Pons (tissue), 1 donor: ENCODE results near the gene DIDO1.
A peak's percentile ranks its signal among the peaks of the same experiment; 100 is the strongest.

Source experiments
- DNase-seq: peaks from one replicate; pipeline ENCODE4 v3.0.0-alpha.2; 2016; ENCODE audit warnings: low spot score

Gene DIDO1

DNA sequence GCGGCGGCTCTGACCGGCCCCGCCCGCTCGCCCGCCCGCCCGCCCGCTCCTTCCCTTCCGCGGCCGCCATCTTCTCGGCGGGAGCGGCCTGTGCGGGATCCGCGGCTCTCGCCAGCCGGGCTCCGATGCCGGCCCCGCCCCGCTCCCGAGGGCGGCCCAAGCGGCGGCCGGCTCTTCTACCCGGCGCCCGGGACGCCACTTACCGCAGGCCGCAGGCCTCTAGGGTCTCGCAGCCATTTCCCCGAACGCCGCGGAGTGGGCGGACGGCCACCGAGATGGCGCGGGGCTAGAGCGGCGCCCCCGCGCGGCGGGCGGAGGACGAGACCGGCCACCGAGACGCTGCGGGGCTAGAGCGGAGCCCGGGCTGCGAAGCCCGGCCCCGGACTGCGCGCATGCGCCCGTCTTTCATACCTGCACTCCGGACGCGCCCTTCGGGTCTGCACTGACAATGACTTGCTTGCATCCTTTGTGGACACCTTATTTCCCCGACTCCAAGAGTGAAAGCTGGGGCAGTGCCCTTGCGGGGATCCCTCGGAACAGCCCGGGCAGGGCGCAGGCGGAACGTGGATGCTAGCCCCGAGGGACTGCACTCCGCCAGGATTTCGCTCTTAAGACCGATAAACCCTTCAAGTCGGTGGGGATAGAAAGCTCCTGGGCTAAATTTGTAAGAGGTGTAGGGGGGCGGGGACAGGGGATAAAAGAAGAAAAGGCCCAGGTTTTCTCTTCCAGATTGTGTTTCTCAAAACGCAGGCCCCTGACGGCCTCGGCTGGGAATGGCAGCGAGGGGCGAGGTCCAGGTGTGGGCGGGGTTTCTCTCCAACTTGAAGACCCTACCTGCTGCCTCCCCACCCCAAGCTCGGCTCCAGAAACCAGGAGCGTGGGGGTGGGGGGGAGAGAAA is at the start of gene DIDO1:
DIDO1 (minus strand) TSS at position 277 of the 899 bp plus-strand sequence.
- DNase-seq: peak; percentile 80

DNA sequence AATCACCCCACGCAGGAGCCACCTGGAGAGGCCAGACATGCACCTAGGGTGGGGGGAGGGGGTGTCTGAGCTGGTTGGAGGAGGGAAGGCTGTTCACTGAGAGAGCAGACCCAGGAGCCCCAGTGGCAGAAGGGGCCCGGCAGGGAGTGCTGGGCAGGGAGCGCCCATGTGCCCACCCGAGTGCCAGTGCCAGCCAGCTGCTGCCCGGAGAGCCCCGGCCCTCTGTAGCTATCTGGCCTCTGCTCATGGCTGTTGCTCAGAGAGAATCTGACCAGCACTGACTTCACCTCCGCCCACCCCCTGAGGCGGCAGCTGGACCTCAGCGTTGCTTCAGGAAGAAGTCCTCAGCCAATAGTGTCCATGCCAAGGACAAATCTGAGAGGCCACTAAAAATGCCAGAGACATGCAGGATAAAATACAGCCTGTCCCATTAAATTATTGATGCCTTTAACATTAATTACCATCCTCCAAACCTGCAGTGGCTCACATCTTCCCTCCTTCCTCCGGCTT is 49.0 kb upstream of the DIDO1 start:
- no peak for DNase-seq

GRCh38 chr20:62972845-62973745 is 46.8 kb upstream of the DIDO1 start:
- DNase-seq: no peak

- DNase-seq: peak; percentile 55
Measured at GRCh38 chr20:62971950-62972844, 45.9 kb upstream of the DIDO1 start.

DNA sequence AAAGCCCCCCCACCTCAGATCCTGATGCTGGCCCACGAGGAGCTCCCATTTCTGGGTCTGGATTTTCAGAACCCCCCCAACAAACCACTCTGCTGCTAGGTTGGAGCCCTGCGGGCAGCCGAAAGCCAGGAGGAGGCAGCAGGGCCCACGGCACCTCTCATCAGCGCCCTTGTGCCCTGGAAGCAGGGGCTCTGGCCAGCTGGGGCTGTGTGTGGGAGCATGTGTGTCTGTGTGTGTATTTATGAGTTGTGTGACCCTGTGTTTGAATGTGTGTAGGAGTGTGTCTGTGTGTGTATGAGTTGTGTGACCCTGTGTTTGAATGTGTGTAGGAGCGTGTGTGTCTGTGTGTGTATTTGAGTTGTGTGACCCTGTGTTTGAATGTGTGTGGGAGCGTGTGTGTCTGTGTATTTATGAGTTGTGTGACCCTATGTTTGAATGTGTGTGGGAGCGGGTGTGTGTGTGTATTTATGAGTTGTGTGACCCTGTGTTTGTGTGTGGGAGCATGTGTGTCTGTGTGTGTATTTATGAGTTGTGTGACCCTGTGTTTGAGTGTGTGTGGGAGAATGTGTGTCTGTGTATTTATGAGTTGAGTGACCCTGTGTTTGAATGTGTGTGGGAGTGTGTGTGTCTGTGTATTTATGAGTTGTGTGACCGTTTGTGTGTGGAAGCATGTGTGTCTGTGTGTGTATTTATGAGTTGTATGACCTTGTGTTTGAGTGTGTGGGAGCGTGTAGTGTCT is 45.1 kb upstream of the DIDO1 start:
- no peak for DNase-seq

- DNase-seq: no peak
Measured at GRCh38 chr20:62970307-62971210, 44.3 kb upstream of the DIDO1 start.

DNA sequence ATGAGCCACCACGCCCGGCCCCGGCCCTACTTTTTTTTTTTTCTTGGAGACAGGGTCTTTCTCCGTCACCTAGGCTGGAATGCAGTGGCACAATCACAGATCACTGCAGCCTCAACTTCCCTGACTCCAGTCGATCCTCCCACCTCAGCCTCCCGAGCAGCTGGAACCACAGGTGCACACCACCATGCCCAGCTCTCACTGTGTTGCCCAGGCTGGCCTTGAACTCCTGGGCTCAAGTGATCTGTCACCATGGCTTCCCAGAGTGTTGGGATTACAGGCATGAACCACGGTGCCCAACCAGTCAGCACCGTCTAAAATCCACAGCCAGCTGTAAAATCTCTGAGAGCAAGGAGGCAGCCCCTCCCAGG is 43.6 kb upstream of the DIDO1 start:
- no peak for DNase-seq

DNA sequence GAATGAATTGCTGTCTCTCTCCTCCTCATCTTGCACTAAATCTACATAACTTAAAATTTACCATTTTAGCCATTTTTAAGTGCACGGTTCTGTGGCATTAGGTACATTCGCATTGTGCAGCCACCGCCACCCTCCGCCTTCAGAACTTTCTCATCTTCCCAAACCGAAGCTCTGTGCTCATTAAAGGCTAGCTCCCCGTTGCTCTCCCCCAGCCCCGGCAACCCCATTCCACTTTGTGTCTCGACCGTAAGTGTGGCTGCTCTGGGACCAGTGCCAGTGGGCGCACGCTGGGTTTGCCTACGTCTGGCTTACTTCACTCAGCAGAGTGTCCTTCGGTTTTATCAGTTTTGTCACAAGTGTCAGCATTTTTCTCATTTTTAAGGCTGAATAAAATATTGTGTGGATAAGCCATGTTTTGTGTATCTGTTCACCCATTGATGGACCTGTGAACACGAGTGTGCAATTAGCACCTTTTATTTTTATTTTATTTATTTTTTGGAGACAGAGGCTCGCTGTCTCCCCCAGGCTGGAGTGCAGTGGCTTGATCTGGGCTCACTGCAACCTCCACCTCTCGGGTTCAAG is 43.0 kb upstream of the DIDO1 start:
- no peak for DNase-seq

- DNase-seq: no peak
Measured at GRCh38 chr20:62968378-62969178, 42.3 kb upstream of the DIDO1 start.

DNA sequence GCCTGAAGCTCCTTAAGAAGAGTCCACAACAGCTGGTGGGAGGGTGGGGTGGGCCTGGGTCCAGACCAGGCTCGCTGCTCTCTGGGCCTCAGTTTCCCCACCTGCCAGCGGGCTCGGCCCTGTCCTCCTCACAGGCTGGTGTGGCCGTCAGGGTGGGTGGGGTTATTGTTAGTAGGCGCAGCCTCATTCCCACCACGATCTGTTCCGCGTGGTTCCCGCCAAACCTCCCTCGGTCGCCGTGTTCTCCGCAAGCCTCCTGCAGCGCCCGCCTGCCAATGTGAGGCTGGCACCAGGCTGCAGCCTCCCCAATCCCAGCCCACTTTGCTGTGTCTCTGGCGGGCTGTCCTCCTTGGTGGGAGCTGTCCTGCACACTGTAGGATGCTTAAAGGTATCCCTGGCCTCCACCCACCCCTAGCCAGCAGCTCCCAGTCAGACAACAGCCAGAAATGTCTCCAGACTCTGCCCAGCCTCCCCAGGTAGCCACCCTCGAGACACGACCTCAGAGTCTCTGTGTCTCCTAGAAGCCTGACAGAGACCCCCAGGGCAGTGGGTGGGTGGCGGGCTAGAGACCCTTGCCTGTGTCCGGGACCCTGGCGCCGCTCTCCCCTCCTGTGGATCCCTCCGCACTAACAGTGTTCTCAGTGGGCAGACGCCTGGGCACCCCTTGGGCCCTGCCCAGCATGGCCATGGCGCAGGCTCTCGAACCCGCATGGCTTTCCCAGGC is 41.5 kb upstream of the DIDO1 start:
- DNase-seq: no peak

- DNase-seq: no peak
Measured at GRCh38 chr20:62967149-62967501, 40.8 kb upstream of the DIDO1 start.

DNA sequence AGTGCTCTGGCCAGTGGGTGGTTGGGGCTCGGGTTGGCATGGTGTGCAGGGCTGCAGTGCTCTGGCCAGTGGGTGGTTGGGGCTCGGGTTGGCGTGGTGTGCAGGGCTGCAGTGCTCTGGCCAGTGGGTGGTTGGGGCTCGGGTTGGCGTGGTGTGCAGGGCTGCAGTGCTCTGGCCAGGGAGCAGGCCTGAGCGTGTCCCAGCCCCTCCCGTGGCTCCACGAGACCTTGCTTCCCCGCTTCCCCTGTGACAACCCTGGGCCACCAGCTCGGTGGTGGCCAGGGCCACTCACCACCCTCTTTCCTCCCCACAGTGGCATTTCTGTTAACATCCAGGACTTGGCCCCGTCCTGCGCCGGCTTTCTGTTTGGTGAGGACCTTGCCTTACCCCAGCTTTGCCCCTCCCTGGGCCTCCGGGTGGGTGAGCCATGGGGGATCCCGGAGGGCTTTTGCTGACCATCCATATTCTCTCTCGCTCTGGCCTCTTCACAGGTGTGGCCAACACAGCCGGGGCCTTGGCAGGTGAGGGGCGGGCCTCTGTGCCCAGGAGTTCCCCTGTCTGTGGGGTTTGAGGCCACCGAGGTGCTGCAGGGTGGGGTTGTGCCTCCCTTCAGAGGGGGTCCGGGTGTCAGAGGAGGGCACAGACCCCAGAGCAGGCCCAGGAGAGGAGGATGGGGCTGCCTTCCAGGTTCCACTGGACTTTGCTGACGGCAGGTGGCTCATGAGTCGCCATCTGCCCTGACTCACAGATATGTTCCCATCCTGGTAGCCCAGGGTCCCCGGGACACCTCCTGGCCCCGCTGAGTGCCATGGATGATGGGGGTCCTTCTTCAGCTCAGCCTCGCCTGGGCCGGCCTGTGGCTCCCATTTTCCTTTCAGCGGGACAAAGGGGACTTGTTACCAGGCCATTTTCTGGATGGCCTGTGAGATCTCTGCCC is 40.2 kb upstream of the DIDO1 start:
- DNase-seq: no peak

GRCh38 chr20:62965363-62965771 is 39.1 kb upstream of the DIDO1 start:
- no peak for DNase-seq

- no peak for DNase-seq
Measured at GRCh38 chr20:62964700-62965099, 38.4 kb upstream of the DIDO1 start.

DNA sequence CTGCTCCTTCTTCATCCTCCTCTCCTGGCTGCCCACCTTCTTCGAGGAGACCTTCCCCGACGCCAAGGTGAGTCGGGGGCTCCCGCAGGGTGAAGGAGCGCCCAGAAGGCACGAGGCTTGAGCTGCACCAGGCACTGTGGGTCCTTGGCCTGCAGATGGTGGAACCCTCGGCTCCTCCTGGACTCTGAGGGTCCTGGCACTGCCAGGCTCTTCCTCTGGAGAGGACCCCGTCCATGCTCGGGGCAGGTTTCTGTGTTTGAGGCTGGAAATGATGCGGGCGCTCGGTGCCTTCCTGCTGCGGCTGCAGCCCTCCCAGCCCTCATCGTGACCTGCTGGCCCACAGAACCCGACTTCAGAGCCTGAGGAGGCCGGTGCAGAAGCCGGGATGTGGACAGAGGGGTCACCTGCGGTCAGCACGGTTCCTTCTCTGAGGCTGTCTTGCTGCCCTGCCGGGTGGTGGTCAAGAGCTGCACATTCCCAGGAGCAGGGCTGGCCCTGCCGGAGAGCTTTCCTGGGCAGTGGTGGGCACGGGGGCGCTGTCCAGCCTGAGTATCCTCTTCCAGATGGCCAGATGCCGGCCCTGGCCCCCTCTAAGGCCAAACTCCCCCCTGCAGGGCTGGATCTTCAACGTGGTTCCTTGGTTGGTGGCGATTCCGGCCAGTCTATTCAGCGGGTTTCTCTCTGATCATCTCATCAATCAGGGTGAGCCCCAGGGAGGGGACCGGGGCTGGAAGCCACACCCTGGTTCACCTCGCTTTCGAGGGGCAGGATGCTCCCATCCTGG is 37.5 kb upstream of the DIDO1 start:
- DNase-seq: no peak
